ENCODE data around the gene MRPL11.

MRPL11 gene

DNA sequence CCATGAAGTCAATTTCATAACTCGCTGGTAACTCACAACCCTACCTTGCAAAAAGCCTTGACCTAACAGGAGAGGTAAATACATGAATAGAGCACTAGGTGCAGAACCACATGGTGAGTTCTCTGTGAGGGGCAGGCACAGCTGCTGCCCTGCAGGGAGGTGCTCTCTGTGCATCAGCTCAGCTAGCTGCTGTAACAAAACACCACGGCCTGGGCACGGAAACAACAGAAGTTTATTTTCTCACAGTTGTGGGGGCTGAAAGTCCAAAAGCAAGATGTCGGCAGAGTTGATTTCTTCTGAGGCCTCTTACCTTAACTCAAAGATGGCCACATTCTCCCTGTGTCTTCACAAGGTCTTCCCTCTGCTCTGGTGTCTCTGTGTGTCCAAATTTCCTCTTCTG is 13.0 kb upstream of the MRPL11 start:
- Histone ChIP-seq H3K9me3 (replicated peaks; ENCODE audit: insufficient read depth, low read length) (no peaks in the 10 kb centered on the region), H3K9me2 (replicated peaks; ENCODE audit: insufficient read depth, low read length) (no peaks in the 10 kb centered on the region), H3F3A (ENCODE audit: insufficient read depth, low read length) (no peaks in the 10 kb centered on the region), H4K20me1 (ENCODE audit: insufficient read depth, low read length) (no peaks in the 10 kb centered on the region), H3K9ac (ENCODE audit: low read length) (no peak overlapping the region), H3K79me2 (ENCODE audit: low read length) (no peaks in the 10 kb centered on the region), H2AFZ (ENCODE audit: low read length) (no peak overlapping the region), H3K4me2 (ENCODE audit: low read depth, low read length) (no peak overlapping the region), H3K4me3 (ENCODE audit: low read length) (no peak overlapping the region), H3K27me3 (replicated peaks; ENCODE audit: insufficient read depth, low read length) (peaks cover 69% of the 10 kb centered on the region), H3K36me3 (replicated peaks; ENCODE audit: insufficient read depth, low read length) (no peaks in the 10 kb centered on the region), H3K4me1 (ENCODE audit: low read length) (no peaks in the 10 kb centered on the region), H3K27ac (ENCODE audit: low read length) (no peak overlapping the region)
- no peak for DNase-seq
- TF ChIP-seq EZH2 (optimal IDR thresholded peaks at IDR 0.05; ENCODE audit: low read depth, low read length) (no peak), EZH2phosphoT487 (IDR thresholded peaks at IDR 0.05; ENCODE audit: low read length) (no peak)
- TF ChIP-seq, protein P1, sequence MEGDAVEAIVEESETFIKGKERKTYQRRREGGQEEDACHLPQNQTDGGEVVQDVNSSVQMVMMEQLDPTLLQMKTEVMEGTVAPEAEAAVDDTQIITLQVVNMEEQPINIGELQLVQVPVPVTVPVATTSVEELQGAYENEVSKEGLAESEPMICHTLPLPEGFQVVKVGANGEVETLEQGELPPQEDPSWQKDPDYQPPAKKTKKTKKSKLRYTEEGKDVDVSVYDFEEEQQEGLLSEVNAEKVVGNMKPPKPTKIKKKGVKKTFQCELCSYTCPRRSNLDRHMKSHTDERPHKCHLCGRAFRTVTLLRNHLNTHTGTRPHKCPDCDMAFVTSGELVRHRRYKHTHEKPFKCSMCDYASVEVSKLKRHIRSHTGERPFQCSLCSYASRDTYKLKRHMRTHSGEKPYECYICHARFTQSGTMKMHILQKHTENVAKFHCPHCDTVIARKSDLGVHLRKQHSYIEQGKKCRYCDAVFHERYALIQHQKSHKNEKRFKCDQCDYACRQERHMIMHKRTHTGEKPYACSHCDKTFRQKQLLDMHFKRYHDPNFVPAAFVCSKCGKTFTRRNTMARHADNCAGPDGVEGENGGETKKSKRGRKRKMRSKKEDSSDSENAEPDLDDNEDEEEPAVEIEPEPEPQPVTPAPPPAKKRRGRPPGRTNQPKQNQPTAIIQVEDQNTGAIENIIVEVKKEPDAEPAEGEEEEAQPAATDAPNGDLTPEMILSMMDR (IDR thresholded peaks at IDR 0.05; ENCODE audit: low read length): no peak

DNA sequence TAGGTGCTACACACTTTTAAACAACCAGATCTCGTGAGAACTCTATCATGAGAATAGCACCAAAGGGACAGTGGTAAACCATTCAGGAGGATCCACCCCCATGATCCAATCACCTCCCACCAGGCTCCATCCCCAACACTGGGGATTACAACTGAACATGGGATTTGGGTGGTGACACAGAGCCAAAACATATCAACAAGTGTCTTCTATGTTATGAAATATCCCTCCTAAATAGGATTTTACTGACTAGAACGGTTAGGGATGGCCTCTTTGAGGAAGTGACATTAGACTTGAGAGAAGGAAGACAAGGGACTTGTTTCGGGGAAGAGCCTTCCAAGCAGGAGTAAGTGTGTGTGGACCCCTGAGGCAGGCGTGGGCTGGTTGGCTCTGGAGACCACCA is 11.9 kb upstream of the MRPL11 start:
- Histone ChIP-seq H3K36me3 (replicated peaks; ENCODE audit: insufficient read depth, low read length) (no peaks in the 10 kb centered on the region), H2AFZ (ENCODE audit: low read length) (no peak overlapping the region), H3K4me3 (ENCODE audit: low read length) (no peak overlapping the region), H3K27me3 (replicated peaks; ENCODE audit: insufficient read depth, low read length) (peaks cover 71% of the 10 kb centered on the region), H3K79me2 (ENCODE audit: low read length) (no peaks in the 10 kb centered on the region), H3F3A (ENCODE audit: insufficient read depth, low read length) (no peaks in the 10 kb centered on the region), H3K4me1 (ENCODE audit: low read length) (no peaks in the 10 kb centered on the region), H4K20me1 (ENCODE audit: insufficient read depth, low read length) (no peaks in the 10 kb centered on the region), H3K9me3 (replicated peaks; ENCODE audit: insufficient read depth, low read length) (no peaks in the 10 kb centered on the region), H3K4me2 (ENCODE audit: low read depth, low read length) (no peak overlapping the region), H3K9ac (ENCODE audit: low read length) (no peak overlapping the region), H3K9me2 (replicated peaks; ENCODE audit: insufficient read depth, low read length) (no peaks in the 10 kb centered on the region), H3K27ac (ENCODE audit: low read length) (no peak overlapping the region)
- TF ChIP-seq, protein P1 (IDR thresholded peaks at IDR 0.05; ENCODE audit: low read length): no peak
- TF ChIP-seq EZH2 (optimal IDR thresholded peaks at IDR 0.05; ENCODE audit: low read depth, low read length) (no peak), EZH2phosphoT487 (IDR thresholded peaks at IDR 0.05; ENCODE audit: low read length) (no peak)
- DNase-seq: no peak

GRCh38 chr11:66448523-66448922 is 9.9 kb upstream of the MRPL11 start:
- H3K79me2 ChIP-seq (ENCODE audit: low read length): no peaks in the 10 kb centered on the region
- no peaks in the 10 kb centered on the region for H3K4me1 ChIP-seq (ENCODE audit: low read length)
- no peak overlapping the region for H3K27ac ChIP-seq (ENCODE audit: low read length)
- H3K9me3 ChIP-seq (replicated peaks; ENCODE audit: insufficient read depth, low read length): no peaks in the 10 kb centered on the region
- H3K36me3 ChIP-seq (replicated peaks; ENCODE audit: insufficient read depth, low read length): no peaks in the 10 kb centered on the region
- no peak for DNase-seq
- H3K4me3 ChIP-seq (ENCODE audit: low read length): no peak overlapping the region
- H3K9ac ChIP-seq (ENCODE audit: low read length): no peak overlapping the region
- TF ChIP-seq EZH2phosphoT487 (IDR thresholded peaks at IDR 0.05; ENCODE audit: low read length) (no peak), EZH2 (optimal IDR thresholded peaks at IDR 0.05; ENCODE audit: low read depth, low read length) (no peak)
- TF ChIP-seq, protein P1 (IDR thresholded peaks at IDR 0.05; ENCODE audit: low read length): no peak
- H3K9me2 ChIP-seq (replicated peaks; ENCODE audit: insufficient read depth, low read length): no peaks in the 10 kb centered on the region
- H3K27me3 ChIP-seq (replicated peaks; ENCODE audit: insufficient read depth, low read length): peaks cover 65% of the 10 kb centered on the region
- H3K4me2 ChIP-seq (ENCODE audit: low read depth, low read length): no peak overlapping the region
- no peak overlapping the region for H2AFZ ChIP-seq (ENCODE audit: low read length)
- no peaks in the 10 kb centered on the region for H3F3A ChIP-seq (ENCODE audit: insufficient read depth, low read length)
- H4K20me1 ChIP-seq (ENCODE audit: insufficient read depth, low read length): no peaks in the 10 kb centered on the region
